Natural killer cell (primary cell): ENCODE data around the gene LETMD1. TPM values are rescaled to one million over a fixed set of nuclear protein-coding genes. Genes with fewer than 3 reads are reported as not detected.

ENCODE experiments used
- ATAC-seq, 3 donors: fragments of 150-1000 bp in 2 of 3; fragments of 200-7000 bp in 1 of 3; cut with Tn5 transposase; 1 replicate in 1 of 3; 2 replicates in 2 of 3; pipeline ENCODE4 v1.10.0; 2021; ENCODE audit warnings: mild to moderate bottlenecking in 2 of 3, moderate library complexity in 2 of 3
- DNase-seq, 2 donors: peaks; one replicate each; pipeline versions ENCODE4 v3.0.0 to v3.0.0-alpha.2; 2013 to 2021; ENCODE audit warnings: mixed read lengths in 1 of 2
- H3K27ac ChIP-seq: one replicate; pipeline ENCODE4 v1.5.1; 2013; ENCODE audit warnings: mild to moderate bottlenecking, low read length
- H3K27me3 ChIP-seq: one replicate; pipeline ENCODE4 v1.6.1; 2013; ENCODE audit warnings: low read length; ENCODE audit not compliant: control insufficient read depth, insufficient read depth
- H3K36me3 ChIP-seq: one replicate; pipeline ENCODE4 v1.6.1; 2013; ENCODE audit warnings: low read length; ENCODE audit not compliant: control insufficient read depth, insufficient read depth
- H3K4me1 ChIP-seq: one replicate; pipeline ENCODE4 v1.6.1; 2013; ENCODE audit warnings: low read length; ENCODE audit not compliant: control insufficient read depth, insufficient read depth
- H3K4me3 ChIP-seq: one replicate; pipeline ENCODE4 v1.5.1; 2013; ENCODE audit warnings: low read length
- H3K9me3 ChIP-seq: one replicate; pipeline ENCODE4 v1.6.1; 2013; ENCODE audit warnings: low read length; ENCODE audit not compliant: control insufficient read depth, insufficient read depth
- H3K27ac Mint-ChIP-seq, 2 donors: one replicate each; pipeline ENCODE4 v1.8.0; 2022; ENCODE audit warnings: mild to moderate bottlenecking in 2 of 2, mixed read lengths in 2 of 2, moderate library complexity in 1 of 2
- H3K27me3 Mint-ChIP-seq, 2 donors: one replicate each; pipeline ENCODE4 v1.8.0; 2022; ENCODE audit warnings: low read depth in 2 of 2, mixed read lengths in 2 of 2
- H3K36me3 Mint-ChIP-seq: one replicate; pipeline ENCODE4 v1.8.0; 2022; ENCODE audit warnings: mixed read lengths
- H3K4me1 Mint-ChIP-seq, 2 donors: one replicate each; pipeline ENCODE4 v1.8.0; 2022; ENCODE audit warnings: mixed read lengths in 2 of 2
- H3K4me3 Mint-ChIP-seq: one replicate; pipeline ENCODE4 v1.8.0; 2022; ENCODE audit warnings: mild to moderate bottlenecking, moderate library complexity, mixed read lengths
- H3K9me3 Mint-ChIP-seq, 2 donors: one replicate each; pipeline ENCODE4 v1.8.0; 2022; ENCODE audit warnings: mixed read lengths in 2 of 2
- WGBS: methylation state at CpG from one replicate; pipeline ENCODE4 v1.1.7; 2013; ENCODE audit warnings: missing lambda C conversion rate; ENCODE audit not compliant: insufficient coverage; 5-methylcytosine and 5-hydroxymethylcytosine counted together
- intact Hi-C: fragments of 100-400 bp; cut with micrococcal nuclease; formaldehyde crosslinking; loops from one replicate; pipeline ENCODE4 v1.14.2; 2022
- total RNA-seq, 4 donors: library from RNA; stranded (reverse); fragments of 120-200 nt in 1 of 4; gene quantifications; one replicate each; pipeline versions ENCODE4 v1.2.3 to v1.2.4, GENCODE V29; 2013 to 2022
- TF ChIP-seq, protein P1 (sequence below): fragments of 200-600 bp; IDR thresholded peaks from one replicate; pipeline ENCODE4 v1.8.0; 2022; ENCODE audit warnings: antibody characterized with exemption

Gene LETMD1
- total RNA-seq, 3 donors from 2014 or later (not counting 1 experiment from before 2014, with no cell fraction given) = 57.1 to 71.8 (median 58.2) TPM

- H3K27ac ChIP-seq = no peak overlapping the region
- TF ChIP-seq, protein P1, sequence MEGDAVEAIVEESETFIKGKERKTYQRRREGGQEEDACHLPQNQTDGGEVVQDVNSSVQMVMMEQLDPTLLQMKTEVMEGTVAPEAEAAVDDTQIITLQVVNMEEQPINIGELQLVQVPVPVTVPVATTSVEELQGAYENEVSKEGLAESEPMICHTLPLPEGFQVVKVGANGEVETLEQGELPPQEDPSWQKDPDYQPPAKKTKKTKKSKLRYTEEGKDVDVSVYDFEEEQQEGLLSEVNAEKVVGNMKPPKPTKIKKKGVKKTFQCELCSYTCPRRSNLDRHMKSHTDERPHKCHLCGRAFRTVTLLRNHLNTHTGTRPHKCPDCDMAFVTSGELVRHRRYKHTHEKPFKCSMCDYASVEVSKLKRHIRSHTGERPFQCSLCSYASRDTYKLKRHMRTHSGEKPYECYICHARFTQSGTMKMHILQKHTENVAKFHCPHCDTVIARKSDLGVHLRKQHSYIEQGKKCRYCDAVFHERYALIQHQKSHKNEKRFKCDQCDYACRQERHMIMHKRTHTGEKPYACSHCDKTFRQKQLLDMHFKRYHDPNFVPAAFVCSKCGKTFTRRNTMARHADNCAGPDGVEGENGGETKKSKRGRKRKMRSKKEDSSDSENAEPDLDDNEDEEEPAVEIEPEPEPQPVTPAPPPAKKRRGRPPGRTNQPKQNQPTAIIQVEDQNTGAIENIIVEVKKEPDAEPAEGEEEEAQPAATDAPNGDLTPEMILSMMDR = no peak
- no peaks in the 10 kb centered on the region for H3K27me3 ChIP-seq
- Mint-ChIP-seq H3K36me3 (no peaks in the 10 kb centered on the region), H3K27ac (no peak overlapping the region), H3K4me1 (peaks cover 24 to 29% of the 10 kb centered on the region in 2 donors), H3K4me3 (no peak overlapping the region), H3K9me3 (no peaks in the 10 kb centered on the region), H3K27me3 (peaks cover 0 to 4% of the 10 kb centered on the region in 2 donors)
- intact Hi-C loops = loop anchor here (5.0 to 10.0 kb wide), 2 partner anchors 104 to 201 kb away; a partner anchor contains a TSS
- no peaks in the 10 kb centered on the region for H3K36me3 ChIP-seq
- H3K4me1 ChIP-seq = peaks cover 18% of the 10 kb centered on the region
- no peaks in the 10 kb centered on the region for H3K9me3 ChIP-seq
- no peak for DNase-seq
- no peak for ATAC-seq
- H3K4me3 ChIP-seq = no peak overlapping the region
- 85% methylated on average over 5 of the region's 5 CpGs for WGBS
Measured at GRCh38 chr12:51028813-51029150, 19.3 kb upstream of the LETMD1 start.

- H3K27me3 Mint-ChIP-seq = peaks cover 0 to 4% of the 10 kb centered on the region in 2 donors
Measured at GRCh38 chr12:51033048-51033447, 15.1 kb upstream of the LETMD1 start.

DNA sequence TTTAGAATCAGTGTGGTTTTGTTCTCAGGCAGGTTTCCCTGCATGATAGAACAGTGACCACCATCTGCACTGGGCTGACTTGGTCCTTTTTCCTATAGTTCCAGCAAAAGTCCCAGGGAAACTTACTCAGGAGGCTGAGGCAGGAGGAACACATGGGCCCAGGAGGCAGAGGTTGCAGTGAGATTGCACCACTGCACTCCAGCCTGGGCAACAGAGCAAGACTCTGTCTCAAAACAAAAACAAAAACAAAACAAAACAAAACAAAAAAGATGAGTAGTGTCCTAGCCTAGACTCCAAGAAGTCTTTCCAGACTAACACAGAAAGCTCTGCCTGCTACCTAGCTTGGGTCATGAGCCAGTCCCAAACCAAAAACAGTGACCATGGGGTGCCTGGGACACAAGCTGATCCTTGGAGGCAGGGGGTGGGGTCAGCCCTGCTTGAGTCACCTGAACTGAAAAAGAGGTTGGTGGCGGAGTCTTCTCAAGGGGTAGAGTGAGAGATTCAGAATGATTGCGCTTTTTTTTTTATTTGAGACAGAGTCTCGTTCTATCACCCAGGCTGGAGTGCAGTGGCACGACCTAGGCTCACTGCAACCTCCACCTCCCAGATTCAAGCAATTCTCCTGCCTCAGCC, 14.6 kb upstream of the LETMD1 start:
- DNase-seq (no peak), ATAC-seq (no peak)
- Mint-ChIP-seq H3K4me1 (no peaks in the 10 kb centered on the region), H3K27ac (no peak overlapping the region), H3K27me3 (peaks cover 0 to 4% of the 10 kb centered on the region in 2 donors), H3K36me3 (no peaks in the 10 kb centered on the region), H3K4me3 (no peak overlapping the region), H3K9me3 (no peaks in the 10 kb centered on the region)
- H3K36me3 ChIP-seq = no peaks in the 10 kb centered on the region
- H3K4me1 ChIP-seq = no peaks in the 10 kb centered on the region
- WGBS = 100% methylated on average over 3 of the region's 4 CpGs
- H3K9me3 ChIP-seq = no peaks in the 10 kb centered on the region
- TF ChIP-seq, protein P1 = no peak
- no peaks in the 10 kb centered on the region for H3K27me3 ChIP-seq
- H3K4me3 ChIP-seq = no peak overlapping the region
- intact Hi-C loops = no loop called here
- H3K27ac ChIP-seq = no peak overlapping the region

More at GRCh38 chr12:51033048-51033447, 15.1 kb upstream of the LETMD1 start:
- Mint-ChIP-seq H3K4me3 (no peak overlapping the region), H3K9me3 (no peaks in the 10 kb centered on the region), H3K36me3 (no peaks in the 10 kb centered on the region), H3K27ac (no peak overlapping the region), H3K4me1 (no peaks in the 10 kb centered on the region)
- H3K4me3 ChIP-seq = no peak overlapping the region
- H3K9me3 ChIP-seq = no peaks in the 10 kb centered on the region
- no peaks in the 10 kb centered on the region for H3K27me3 ChIP-seq
- ATAC-seq = no peak
- no peak overlapping the region for H3K27ac ChIP-seq
- 87% methylated on average over 1 of the region's 2 CpGs for whole genome bisulfite sequencing
- DNase-seq = no peak
- intact Hi-C loops = no loop called here
- TF ChIP-seq, protein P1 = no peak
- no peaks in the 10 kb centered on the region for H3K4me1 ChIP-seq
- no peaks in the 10 kb centered on the region for H3K36me3 ChIP-seq

- Histone ChIP-seq H3K36me3 (no peaks in the 10 kb centered on the region), H3K27ac (no peak overlapping the region), H3K9me3 (no peaks in the 10 kb centered on the region), H3K4me3 (no peak overlapping the region), H3K27me3 (no peaks in the 10 kb centered on the region), H3K4me1 (no peaks in the 10 kb centered on the region)
- H3K27ac Mint-ChIP-seq = no peak overlapping the region
- no peak overlapping the region for H3K4me3 Mint-ChIP-seq
- H3K9me3 Mint-ChIP-seq = no peaks in the 10 kb centered on the region
- 84% methylated on average over 2 of the region's 3 CpGs for WGBS
- TF ChIP-seq, protein P1 = no peak
- H3K27me3 Mint-ChIP-seq = no peaks in the 10 kb centered on the region
- intact Hi-C loops = no loop called here
- ATAC-seq = no peak
- no peaks in the 10 kb centered on the region for H3K4me1 Mint-ChIP-seq
- no peaks in the 10 kb centered on the region for H3K36me3 Mint-ChIP-seq
- DNase-seq = no peak
Measured at GRCh38 chr12:51036279-51036678, 11.8 kb upstream of the LETMD1 start.
